EH (cell line): Measurements from ENCODE around the gene ZNF213.

ENCODE experiments used
- DNase-seq: peaks from one replicate; pipeline ENCODE4 v3.0.0-alpha.2; 2015; ENCODE audit warnings: low read depth

Gene ZNF213

DNA sequence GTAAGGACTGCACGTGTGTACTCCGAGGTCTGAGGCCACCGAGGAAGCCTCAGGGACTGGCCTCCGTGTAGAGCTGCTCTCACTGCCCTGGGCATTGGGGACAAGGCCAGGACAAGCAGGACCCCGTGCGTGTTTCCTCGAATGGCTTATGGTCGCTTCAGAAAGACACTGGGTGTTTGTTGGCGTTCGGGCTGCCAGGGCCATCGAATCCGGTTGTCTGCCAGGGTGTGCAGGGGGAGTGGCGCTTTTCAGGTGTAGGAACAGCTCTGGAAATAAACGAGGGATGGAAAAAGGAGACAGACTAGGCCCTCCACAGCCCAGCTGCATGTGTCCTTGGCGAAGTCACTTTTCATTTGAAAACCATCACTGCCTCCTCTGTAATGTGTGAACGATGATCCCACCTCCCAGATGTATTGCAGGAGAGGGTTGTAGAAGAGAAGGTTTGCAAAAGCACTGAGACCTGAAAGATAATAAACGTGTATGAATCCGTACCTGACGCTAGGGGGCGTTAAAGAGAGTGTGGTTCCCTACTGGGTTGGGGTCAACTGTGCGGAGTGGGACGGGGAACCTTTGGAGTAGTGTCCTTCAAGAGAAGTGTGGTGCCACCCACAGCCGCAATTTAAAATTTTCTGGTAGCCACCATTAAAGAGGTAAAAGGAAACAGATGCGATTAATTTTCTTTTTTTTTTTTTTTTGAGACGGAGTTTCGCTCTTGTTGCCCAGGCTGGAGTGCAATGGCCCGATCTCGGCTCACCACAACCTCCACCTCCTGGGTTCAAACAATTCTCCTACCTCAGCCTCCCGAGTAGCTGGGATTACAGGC, 33.6 kb upstream of the ZNF213 start:
- DNase-seq = peak; percentile 42

DNA sequence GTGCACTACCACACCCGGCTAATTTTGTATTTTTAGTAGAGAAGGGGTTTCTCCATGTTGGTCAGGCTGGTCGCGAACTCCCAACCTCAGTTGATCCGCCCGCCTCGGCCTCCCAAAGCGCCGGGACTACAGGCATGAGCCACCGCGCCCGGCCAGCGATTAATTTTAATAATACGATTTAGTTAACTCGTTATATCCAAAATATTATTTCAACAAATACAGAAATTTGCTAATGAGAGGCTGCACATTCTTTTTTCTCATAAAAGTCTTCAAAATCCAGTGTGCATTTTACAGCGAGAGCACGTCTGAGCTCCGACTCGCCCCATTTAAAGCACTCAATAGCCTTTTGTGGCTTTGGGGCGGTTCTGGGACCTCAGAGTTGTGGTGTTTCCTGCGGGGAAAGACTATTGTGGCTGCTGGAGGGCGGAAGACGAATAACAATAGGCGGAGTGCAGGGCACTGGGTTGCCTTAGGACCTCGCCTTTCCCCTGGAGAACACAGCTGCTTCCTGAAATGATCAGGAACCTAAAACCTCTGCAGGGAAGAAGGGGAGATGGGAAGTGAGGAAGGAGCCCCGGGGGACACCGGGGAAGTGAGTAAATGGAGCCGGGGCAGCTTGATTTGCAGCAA, 32.9 kb upstream of the ZNF213 start:
- no peak for DNase-seq

DNA sequence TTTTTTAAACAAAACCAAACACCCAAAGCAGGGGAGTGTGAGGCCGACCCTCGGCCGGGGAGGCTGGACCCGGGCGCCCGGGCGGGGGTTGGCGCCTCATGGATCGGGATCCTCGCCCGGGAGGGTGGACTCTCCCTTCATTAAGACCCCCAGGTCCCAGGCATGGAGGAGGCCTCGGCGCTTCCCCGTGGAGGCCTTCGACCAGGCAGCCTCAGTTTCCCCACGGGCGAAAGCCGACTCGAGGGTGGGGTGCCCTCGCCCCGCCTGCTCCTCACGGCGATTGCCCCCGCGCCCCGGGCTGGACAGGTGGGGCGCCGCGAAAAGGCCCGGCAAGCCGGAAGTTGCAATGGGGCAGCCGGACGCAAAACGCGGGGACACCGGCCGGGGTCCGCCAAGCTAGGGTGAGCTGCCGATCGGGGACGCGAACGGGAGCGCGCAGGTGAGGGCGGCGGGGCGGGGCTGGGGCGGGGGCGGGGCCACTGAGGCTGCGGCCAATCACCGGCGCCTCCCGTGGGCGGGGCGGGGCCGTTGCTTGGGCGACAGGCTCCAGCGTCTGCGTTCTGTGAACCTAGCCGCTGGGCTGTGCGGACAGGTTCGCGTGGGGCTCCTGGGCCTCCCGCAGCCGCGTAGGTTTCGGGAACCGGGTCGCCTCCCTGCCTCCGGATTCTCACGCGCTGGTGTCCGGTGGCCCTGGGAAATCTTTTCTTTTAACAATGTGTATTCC, 28.5 kb upstream of the ZNF213 start:
- peak; percentile 87 for DNase-seq

GRCh38 chr16:3112058-3112880, 22.6 kb upstream of the ZNF213 start, which contains the start of gene ZNF205:
Gene ZNF205, plus strand, starts transcription at chr16:3112586. Its CDS starts 845 bp downstream, at chr16:3113431.
- DNase-seq = peak; percentile 71

DNA sequence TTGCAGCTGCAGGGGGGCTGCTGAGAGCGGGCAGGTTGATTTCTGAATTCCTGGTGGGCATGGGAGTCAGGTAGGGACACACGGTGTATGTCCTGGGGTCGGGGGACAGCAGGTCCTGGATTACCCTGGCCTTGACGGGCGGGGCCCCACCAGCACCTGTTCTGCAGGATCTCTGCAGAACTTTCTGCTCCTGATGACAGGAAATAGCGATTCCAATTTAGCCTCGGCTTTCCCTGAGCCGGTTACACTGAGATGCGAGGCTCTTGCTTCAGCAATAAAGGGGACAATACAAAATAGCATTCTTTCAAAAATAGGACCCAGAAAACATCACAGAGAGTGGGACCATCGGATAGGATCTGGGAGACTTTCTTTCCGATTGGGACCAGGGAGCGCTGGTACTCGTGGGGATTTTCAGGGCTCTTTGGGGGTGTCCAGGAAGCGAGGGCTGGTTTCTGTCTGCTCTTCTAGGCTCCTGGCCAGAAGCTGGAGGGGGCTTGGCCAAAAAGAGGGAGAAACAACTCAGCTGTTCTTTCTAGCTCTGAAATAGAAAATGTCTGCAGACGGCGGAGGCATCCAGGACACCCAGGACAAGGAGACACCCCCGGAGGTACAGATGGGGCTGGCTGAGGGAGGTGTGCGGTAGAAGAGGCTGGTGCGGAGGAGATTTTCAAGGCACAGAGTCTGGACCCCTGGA, 21.8 kb upstream of the ZNF213 start:
- DNase-seq = no peak

DNA sequence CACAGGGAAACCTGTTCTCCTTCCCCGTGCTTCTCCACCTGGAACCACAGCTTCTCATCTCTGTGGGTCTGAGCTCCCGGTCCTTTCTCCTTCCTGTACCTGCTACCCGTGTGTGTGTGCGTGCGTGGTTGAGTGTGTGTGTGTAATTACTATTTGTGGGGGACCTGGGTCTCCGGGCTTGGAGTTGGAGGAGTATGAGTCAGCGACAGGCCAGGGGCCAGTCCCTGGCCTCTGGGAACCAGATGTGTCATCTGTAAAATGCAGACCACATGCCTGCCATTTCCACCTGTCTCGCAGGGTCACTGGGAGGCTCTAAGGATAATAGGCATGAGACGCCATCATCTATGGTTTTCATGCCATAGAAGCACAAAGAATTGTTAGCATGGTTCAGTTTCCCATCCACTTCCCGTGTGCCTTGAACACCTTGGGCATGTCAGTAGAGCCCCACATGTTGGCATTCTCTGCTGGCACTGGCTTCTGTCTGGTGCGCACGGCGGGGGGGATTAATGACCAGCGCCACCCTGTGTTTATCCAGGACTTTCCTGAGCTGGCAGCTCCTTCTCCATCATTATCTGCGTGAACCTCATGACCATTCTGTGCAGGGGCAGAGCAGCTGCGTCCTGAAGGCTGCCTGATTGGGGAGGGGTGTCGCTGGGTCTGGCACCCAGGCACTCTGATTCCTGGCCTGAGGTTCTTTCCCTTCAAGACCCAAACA, 20.9 kb upstream of the ZNF213 start:
- peak; percentile 26 for DNase-seq

- DNase-seq = no peak
These were observed 19.8 kb upstream of the ZNF213 start for GRCh38 chr16:3115003-3115402.

GRCh38 chr16:3115561-3115960, 19.3 kb upstream of the ZNF213 start:
- DNase-seq = no peak

GRCh38 chr16:3118204-3118790, 16.5 kb upstream of the ZNF213 start:
- DNase-seq = no peak

- DNase-seq = no peak
These were observed 16.0 kb upstream of the ZNF213 start for GRCh38 chr16:3118846-3119245.

GRCh38 chr16:3119286-3119685, 15.5 kb upstream of the ZNF213 start:
- DNase-seq = no peak

GRCh38 chr16:3119701-3120408, 15.0 kb upstream of the ZNF213 start:
- DNase-seq = no peak

DNA sequence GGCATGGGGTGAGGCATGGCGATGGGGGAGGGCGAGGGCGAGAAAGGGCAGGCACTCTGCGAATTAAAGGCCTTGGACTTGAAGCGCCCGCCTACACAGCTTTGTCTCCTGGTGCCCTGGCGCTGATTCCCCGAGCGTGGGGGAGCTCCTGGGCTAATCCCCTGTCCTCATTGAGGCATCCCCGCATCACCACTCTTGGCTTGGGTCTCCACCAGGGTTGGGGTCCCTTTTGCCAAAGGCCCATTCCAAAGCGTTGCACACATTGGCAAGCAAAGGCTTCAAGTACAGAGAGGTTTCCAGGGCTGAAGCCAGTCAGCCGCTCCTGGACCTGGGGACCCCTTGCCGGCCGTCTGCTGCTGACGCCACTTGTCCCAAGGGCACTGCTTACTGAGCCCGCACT, 14.4 kb upstream of the ZNF213 start:
- no peak for DNase-seq

DNA sequence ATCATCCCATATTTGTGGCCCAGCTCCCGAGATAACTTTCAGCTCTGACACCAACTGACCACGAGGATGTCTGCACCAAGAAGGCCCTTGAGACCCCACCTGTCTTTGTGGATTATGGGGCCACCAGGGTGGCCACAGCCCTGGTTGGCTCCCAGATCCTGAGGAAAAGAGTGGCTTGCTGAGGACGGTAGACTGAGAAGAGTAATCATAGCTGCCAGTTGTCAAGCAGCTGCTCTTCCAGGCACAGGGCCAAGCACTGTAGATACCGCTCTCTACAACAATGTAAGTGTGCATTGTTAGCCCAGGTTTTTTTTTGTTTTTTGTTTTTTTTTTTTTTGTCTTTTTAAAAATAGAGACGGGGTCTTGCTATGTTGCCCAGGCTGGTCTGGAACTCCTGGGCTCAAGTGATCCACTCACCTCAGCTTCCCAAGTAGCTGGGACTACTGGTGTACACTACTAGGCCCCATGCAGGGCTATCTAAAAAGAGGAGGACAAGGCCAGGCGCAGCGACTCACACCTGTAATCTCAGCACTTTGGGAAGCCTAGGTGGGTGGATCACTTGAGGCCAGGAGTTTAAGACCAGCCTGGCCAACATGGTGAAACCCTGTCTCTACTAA, 12.9 kb upstream of the ZNF213 start:
- DNase-seq = no peak

DNA sequence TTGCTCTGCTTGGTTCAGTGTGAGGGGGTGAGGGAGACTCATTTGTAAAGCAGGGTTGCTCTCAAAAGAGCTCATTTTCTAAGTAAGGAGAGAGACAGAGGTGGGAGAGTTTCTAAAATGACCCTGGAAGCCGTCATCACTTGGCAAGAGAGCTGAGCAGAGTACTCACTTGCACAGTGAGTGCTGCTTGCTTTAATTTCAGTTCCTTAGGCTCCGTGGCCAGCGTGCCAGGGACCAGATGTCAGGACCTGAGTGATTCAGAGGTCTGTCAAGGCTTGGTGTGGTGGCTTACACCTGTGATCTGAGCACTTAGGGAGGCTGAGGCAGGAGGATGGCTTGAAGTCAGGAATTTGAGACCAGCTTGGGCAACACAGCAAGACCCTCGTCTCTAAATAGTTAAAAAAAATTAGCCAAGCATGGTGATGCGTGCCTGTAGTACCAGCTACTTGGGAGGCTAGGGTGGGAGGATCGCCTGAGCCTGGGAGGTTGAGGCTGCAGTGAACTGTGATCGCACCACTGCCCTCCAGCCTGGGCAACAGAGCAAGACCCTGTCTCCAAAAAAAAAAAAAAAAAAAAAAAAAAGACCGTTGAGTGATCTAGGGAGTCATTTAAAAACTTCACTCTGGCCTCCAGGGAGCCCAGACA, 11.8 kb upstream of the ZNF213 start:
- DNase-seq = no peak

GRCh38 chr16:3123986-3124886, 10.6 kb upstream of the ZNF213 start:
- peak; percentile 96 for DNase-seq

DNA sequence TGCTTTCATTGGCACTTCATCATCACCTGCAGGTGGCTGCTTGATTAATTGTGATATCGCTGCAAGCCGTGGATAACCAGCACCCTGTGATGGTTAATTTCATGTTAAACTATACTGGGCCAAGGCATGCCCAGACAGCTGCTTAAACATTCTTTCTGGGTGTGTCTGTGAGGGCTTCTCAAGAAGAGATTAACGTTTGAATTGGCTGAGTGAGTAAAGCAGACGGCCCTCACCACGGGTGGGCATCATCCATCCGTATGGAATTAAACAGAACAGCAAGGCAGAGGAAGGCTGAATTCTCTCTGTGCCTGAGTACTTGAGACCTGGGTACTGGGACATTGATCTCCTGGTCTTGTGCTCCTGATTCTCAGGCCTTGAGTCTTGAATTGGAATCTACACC, 7.1 kb upstream of the ZNF213 start:
- no peak for DNase-seq
